Measurements from ENCODE around the gene SLCO3A1.

SLCO3A1 gene

GRCh38 chr15:92100301-92100700 is 246.8 kb downstream of the SLCO3A1 start:
- Histone ChIP-seq H3K27ac (no peak overlapping the region), H3K4me3 (ENCODE audit: low read depth in 1 of 2, low read length in 1 of 2) (no peak overlapping the region), H3K36me3 (peaks cover 49% of the 10 kb centered on the region), H3K9me3 (no peaks in the 10 kb centered on the region), H3K4me1 (ENCODE audit: control insufficient read depth in 1 of 2, insufficient read depth in 1 of 2, low read depth in 1 of 2, low read length in 1 of 2) (peaks cover 23 to 24% of the 10 kb centered on the region in 2 experiments), H3K27me3 (no peaks in the 10 kb centered on the region)
- no peak for TF ChIP-seq CTCF (IDR thresholded peaks at IDR 0.05)

GRCh38 chr15:92100751-92101150 is 247.2 kb downstream of the SLCO3A1 start:
- H3K27me3 ChIP-seq: no peaks in the 10 kb centered on the region
- H3K4me1 ChIP-seq (ENCODE audit: control insufficient read depth in 1 of 2, insufficient read depth in 1 of 2, low read depth in 1 of 2, low read length in 1 of 2): peaks cover 18 to 19% of the 10 kb centered on the region in 2 experiments
- TF ChIP-seq CTCF (IDR thresholded peaks at IDR 0.05): no peak
- H3K36me3 ChIP-seq: peaks cover 51% of the 10 kb centered on the region
- H3K9me3 ChIP-seq: no peaks in the 10 kb centered on the region
- H3K4me3 ChIP-seq (ENCODE audit: low read depth in 1 of 2, low read length in 1 of 2): no peak overlapping the region
- no peak overlapping the region for H3K27ac ChIP-seq

- TF ChIP-seq CTCF (IDR thresholded peaks at IDR 0.05): no peak
These were observed 248.3 kb downstream of the SLCO3A1 start for GRCh38 chr15:92101708-92102394.

GRCh38 chr15:92102395-92102755 is 248.9 kb downstream of the SLCO3A1 start:
- Histone ChIP-seq H3K36me3 (peaks cover 52% of the 10 kb centered on the region), H3K9me3 (no peaks in the 10 kb centered on the region)

More at GRCh38 chr15:92101708-92102394, 248.3 kb downstream of the SLCO3A1 start:
- Histone ChIP-seq H3K36me3 (peaks cover 51% of the 10 kb centered on the region), H3K27me3 (no peaks in the 10 kb centered on the region), H3K27ac (no peak overlapping the region), H3K9me3 (no peaks in the 10 kb centered on the region), H3K4me1 (ENCODE audit: control insufficient read depth in 1 of 2, insufficient read depth in 1 of 2, low read depth in 1 of 2, low read length in 1 of 2) (peaks cover 7 to 8% of the 10 kb centered on the region in 2 experiments), H3K4me3 (ENCODE audit: low read depth in 1 of 2, low read length in 1 of 2) (no peak overlapping the region)

GRCh38 chr15:92104072-92104471 is 250.6 kb downstream of the SLCO3A1 start:
- Histone ChIP-seq H3K27ac (no peak overlapping the region), H3K4me3 (ENCODE audit: low read depth in 1 of 2, low read length in 1 of 2) (no peak overlapping the region), H3K27me3 (no peaks in the 10 kb centered on the region), H3K36me3 (peaks cover 63% of the 10 kb centered on the region), H3K9me3 (no peaks in the 10 kb centered on the region), H3K4me1 (ENCODE audit: control insufficient read depth in 1 of 2, insufficient read depth in 1 of 2, low read depth in 1 of 2, low read length in 1 of 2) (no peaks in the 10 kb centered on the region)
- no peak for TF ChIP-seq CTCF (IDR thresholded peaks at IDR 0.05)

More at GRCh38 chr15:92102395-92102755, 248.9 kb downstream of the SLCO3A1 start:
- Histone ChIP-seq H3K4me1 (ENCODE audit: control insufficient read depth in 1 of 2, insufficient read depth in 1 of 2, low read depth in 1 of 2, low read length in 1 of 2) (peaks cover 2 to 3% of the 10 kb centered on the region in 2 experiments), H3K4me3 (ENCODE audit: low read depth in 1 of 2, low read length in 1 of 2) (no peak overlapping the region), H3K27ac (no peak overlapping the region), H3K27me3 (no peaks in the 10 kb centered on the region)
- no peak for TF ChIP-seq CTCF (IDR thresholded peaks at IDR 0.05)
